Measurements from ENCODE around the gene CD99.
"Not testable (repeated sequence)": the region's sequence is repeated elsewhere in the genome, so short reads cannot be mapped to it uniquely, and the experiment has no call there.

Gene CD99

DNA sequence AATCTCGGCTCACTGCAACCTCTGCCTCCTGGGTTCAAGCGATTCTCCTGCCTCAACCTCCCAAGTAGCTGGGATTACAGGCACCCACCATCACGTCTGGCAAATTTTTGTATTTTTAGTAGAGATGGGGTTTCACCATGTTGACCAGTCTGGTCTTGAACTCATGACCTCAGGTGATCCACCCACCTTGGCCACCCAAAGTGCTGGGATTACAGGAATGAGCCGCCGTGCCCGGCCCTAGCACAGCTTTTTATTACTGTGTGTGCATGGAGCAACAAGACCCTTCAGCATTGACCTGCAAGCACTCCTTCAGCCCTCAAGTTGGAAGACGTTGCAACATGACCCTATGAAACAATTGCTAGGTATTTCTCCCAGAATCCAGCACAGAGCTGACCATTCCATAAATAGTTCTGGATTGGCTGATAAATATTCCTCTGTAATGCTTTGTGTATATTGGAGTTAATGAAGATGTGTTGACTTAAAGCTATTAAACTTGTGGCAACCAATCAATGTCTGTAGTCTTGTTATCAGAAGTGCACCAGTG is 15.4 kb upstream of the CD99 start:
- H3K4me3 ChIP-seq (ENCODE audit: low read depth, low read length); H3K27me3 ChIP-seq (ENCODE audit: insufficient read depth, low read length); H2AFZ ChIP-seq (ENCODE audit: low read length, unreplicated experiment); H3K79me2 ChIP-seq (ENCODE audit: control insufficient read depth, insufficient read depth, low read length, unreplicated experiment); H3K36me3 ChIP-seq (ENCODE audit: insufficient read depth, low read length); H3K27ac ChIP-seq (ENCODE audit: low read depth, low read length): not testable (repeated sequence)
- H3K4me1 ChIP-seq (ENCODE audit: control insufficient read depth, insufficient read depth, low read length, unreplicated experiment), result peaks cover 33% of the 10 kb centered on the region

- peaks cover 33% of the 10 kb centered on the region for H3K4me1 ChIP-seq (ENCODE audit: control insufficient read depth, insufficient read depth, low read length, unreplicated experiment)
- peak overlapping the region; percentile 78 for H2AFZ ChIP-seq (ENCODE audit: low read length, unreplicated experiment)
- H3K79me2 ChIP-seq (ENCODE audit: control insufficient read depth, insufficient read depth, low read length, unreplicated experiment), result no peaks in the 10 kb centered on the region
- H3K27me3 ChIP-seq (ENCODE audit: insufficient read depth, low read length), result no peaks in the 10 kb centered on the region
- H3K27ac ChIP-seq (ENCODE audit: low read depth, low read length), result peak overlapping the region; percentile 63
- H3K4me3 ChIP-seq (ENCODE audit: low read depth, low read length), result peak overlapping the region; percentile 74
- no peaks in the 10 kb centered on the region for H3K36me3 ChIP-seq (ENCODE audit: insufficient read depth, low read length)
These were observed 14.1 kb upstream of the CD99 start for GRCh38 chrX:2676794-2677675.

- Histone ChIP-seq H3K4me3 (ENCODE audit: low read depth, low read length) (peak overlapping the region; percentile 74), H3K27me3 (ENCODE audit: insufficient read depth, low read length) (no peaks in the 10 kb centered on the region), H3K36me3 (ENCODE audit: insufficient read depth, low read length) (no peaks in the 10 kb centered on the region), H3K27ac (ENCODE audit: low read depth, low read length) (peak overlapping the region; percentile 63), H2AFZ (ENCODE audit: low read length, unreplicated experiment) (peak overlapping the region; percentile 78), H3K79me2 (ENCODE audit: control insufficient read depth, insufficient read depth, low read length, unreplicated experiment) (no peaks in the 10 kb centered on the region), H3K4me1 (ENCODE audit: control insufficient read depth, insufficient read depth, low read length, unreplicated experiment) (peaks cover 33% of the 10 kb centered on the region)
These were observed 13.3 kb upstream of the CD99 start for GRCh38 chrX:2677764-2678163.

DNA sequence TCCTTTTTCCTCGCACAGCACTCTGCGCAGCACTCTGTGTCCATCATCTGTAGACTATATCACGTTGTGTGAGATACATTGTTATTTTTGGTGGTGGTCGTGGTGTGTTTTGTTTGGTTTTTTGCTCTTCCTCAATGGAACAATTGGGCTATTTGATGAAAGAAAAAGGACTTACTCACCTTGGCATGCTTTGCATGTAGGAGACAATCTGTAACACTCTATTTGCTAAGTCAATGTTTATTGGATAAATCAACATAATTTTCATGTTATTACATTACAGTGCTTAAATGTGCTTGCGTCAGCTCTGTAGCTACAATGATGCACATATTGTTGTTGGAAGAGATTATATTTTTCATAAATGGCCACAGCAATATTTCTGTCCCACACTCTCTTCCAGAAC is 12.5 kb upstream of the CD99 start:
- H3K27me3 ChIP-seq (ENCODE audit: insufficient read depth, low read length), result no peaks in the 10 kb centered on the region
- no peak overlapping the region for H3K4me3 ChIP-seq (ENCODE audit: low read depth, low read length)
- H3K36me3 ChIP-seq (ENCODE audit: insufficient read depth, low read length), result no peaks in the 10 kb centered on the region
- no peak overlapping the region for H2AFZ ChIP-seq (ENCODE audit: low read length, unreplicated experiment)
- H3K4me1 ChIP-seq (ENCODE audit: control insufficient read depth, insufficient read depth, low read length, unreplicated experiment), result peaks cover 33% of the 10 kb centered on the region
- no peaks in the 10 kb centered on the region for H3K79me2 ChIP-seq (ENCODE audit: control insufficient read depth, insufficient read depth, low read length, unreplicated experiment)
- H3K27ac ChIP-seq (ENCODE audit: low read depth, low read length), result peak overlapping the region; percentile 13; the same call in 1 of the 2 replicates

GRCh38 chrX:2679534-2680485 is 11.3 kb upstream of the CD99 start:
- H3K27ac ChIP-seq (ENCODE audit: low read depth, low read length), result no peak overlapping the region
- no peak overlapping the region for H3K4me3 ChIP-seq (ENCODE audit: low read depth, low read length)
- H3K27me3 ChIP-seq (ENCODE audit: insufficient read depth, low read length), result no peaks in the 10 kb centered on the region
- no peaks in the 10 kb centered on the region for H3K36me3 ChIP-seq (ENCODE audit: insufficient read depth, low read length)
- peaks cover 33% of the 10 kb centered on the region for H3K4me1 ChIP-seq (ENCODE audit: control insufficient read depth, insufficient read depth, low read length, unreplicated experiment)
- no peak overlapping the region for H2AFZ ChIP-seq (ENCODE audit: low read length, unreplicated experiment)
- H3K79me2 ChIP-seq (ENCODE audit: control insufficient read depth, insufficient read depth, low read length, unreplicated experiment), result no peaks in the 10 kb centered on the region

GRCh38 chrX:2680486-2681348 is 10.4 kb upstream of the CD99 start:
- H3K27me3 ChIP-seq (ENCODE audit: insufficient read depth, low read length), result no peaks in the 10 kb centered on the region
- no peaks in the 10 kb centered on the region for H3K79me2 ChIP-seq (ENCODE audit: control insufficient read depth, insufficient read depth, low read length, unreplicated experiment)
- no peak overlapping the region for H3K27ac ChIP-seq (ENCODE audit: low read depth, low read length)
- H3K4me1 ChIP-seq (ENCODE audit: control insufficient read depth, insufficient read depth, low read length, unreplicated experiment), result peaks cover 33% of the 10 kb centered on the region
- no peak overlapping the region for H2AFZ ChIP-seq (ENCODE audit: low read length, unreplicated experiment)
- H3K4me3 ChIP-seq (ENCODE audit: low read depth, low read length), result no peak overlapping the region
- H3K36me3 ChIP-seq (ENCODE audit: insufficient read depth, low read length), result no peaks in the 10 kb centered on the region

DNA sequence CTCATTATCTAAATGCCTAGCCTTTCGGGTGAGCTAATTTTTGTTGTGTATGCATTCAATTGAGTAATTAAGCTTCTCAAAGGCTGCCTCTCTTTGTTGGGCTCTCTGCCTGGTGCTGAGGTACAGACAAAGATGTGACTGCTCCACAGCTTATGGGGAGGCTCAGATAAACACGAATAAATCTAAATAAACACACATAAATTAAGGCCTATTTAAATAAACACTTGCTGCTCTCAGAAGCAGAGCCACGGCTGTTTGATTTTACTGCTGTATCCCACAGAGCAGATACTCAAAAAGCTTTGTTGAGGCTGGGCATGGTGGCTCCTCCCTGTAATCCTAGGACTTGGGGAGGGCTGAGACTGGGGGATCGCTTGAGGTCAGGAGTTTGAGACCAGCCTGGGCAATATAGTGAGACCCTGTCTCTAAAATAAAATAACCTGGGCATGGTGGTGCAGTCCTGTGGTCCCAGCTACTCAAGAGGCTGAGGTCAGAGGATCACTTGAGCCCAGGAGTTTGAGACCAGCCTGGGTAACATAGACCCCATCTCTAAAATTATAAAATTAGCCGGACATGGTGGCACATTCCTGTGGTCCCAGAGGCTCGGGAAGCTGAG is 8.4 kb upstream of the CD99 start:
- H3K4me3 ChIP-seq (ENCODE audit: low read depth, low read length), result no peak overlapping the region
- no peak overlapping the region for H3K27ac ChIP-seq (ENCODE audit: low read depth, low read length)
- no peak overlapping the region for H2AFZ ChIP-seq (ENCODE audit: low read length, unreplicated experiment)
- no peaks in the 10 kb centered on the region for H3K79me2 ChIP-seq (ENCODE audit: control insufficient read depth, insufficient read depth, low read length, unreplicated experiment)
- H3K4me1 ChIP-seq (ENCODE audit: control insufficient read depth, insufficient read depth, low read length, unreplicated experiment), result peaks cover 20% of the 10 kb centered on the region
- no peaks in the 10 kb centered on the region for H3K36me3 ChIP-seq (ENCODE audit: insufficient read depth, low read length)
- H3K27me3 ChIP-seq (ENCODE audit: insufficient read depth, low read length), result no peaks in the 10 kb centered on the region

DNA sequence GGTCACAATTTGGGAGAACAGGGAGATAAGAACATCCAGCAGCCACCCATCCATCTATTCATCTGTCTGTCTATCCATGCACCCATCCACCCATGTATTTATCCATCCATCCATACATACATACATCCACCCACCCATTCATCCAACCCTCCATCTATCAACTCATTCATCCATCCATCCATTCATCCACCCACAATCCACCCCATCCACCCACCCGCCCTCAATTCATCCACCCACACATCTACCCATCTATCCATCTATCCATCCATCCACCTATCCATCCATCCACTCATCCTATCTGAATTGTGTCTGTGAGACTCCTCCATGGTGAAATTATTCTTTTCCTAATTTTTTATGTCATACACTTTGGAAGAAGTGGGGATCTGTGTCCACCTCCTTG is 6.8 kb upstream of the CD99 start:
- Histone ChIP-seq H2AFZ (ENCODE audit: low read length, unreplicated experiment) (no peak overlapping the region), H3K4me3 (ENCODE audit: low read depth, low read length) (no peak overlapping the region), H3K79me2 (ENCODE audit: control insufficient read depth, insufficient read depth, low read length, unreplicated experiment) (no peaks in the 10 kb centered on the region), H3K27ac (ENCODE audit: low read depth, low read length) (no peak overlapping the region), H3K4me1 (ENCODE audit: control insufficient read depth, insufficient read depth, low read length, unreplicated experiment) (peaks cover 8% of the 10 kb centered on the region), H3K36me3 (ENCODE audit: insufficient read depth, low read length) (no peaks in the 10 kb centered on the region), H3K27me3 (ENCODE audit: insufficient read depth, low read length) (no peaks in the 10 kb centered on the region)

DNA sequence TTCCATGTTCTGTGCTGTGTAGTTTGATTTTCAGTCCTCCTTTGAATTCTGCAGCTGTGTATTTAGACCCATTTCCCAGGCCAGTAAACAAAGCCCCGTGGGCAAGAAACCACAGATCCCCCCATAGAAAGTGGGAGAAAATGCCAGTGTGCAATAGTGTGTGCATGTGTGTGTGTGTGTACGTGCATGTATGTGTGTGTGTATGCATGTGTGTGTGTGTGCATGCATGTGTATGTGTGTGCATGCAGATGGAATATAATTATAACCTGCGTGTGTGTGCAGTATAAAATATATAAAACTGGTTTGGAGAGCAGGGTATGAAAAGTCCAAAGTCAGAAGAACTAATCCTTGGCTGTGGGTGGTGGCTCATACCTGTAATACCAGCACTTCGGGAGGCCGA is 5.2 kb upstream of the CD99 start:
- H3K4me3 ChIP-seq (ENCODE audit: low read depth, low read length), result no peak overlapping the region
- no peaks in the 10 kb centered on the region for H3K79me2 ChIP-seq (ENCODE audit: control insufficient read depth, insufficient read depth, low read length, unreplicated experiment)
- H3K4me1 ChIP-seq (ENCODE audit: control insufficient read depth, insufficient read depth, low read length, unreplicated experiment), result no peaks in the 10 kb centered on the region
- no peaks in the 10 kb centered on the region for H3K27me3 ChIP-seq (ENCODE audit: insufficient read depth, low read length)
- no peak overlapping the region for H2AFZ ChIP-seq (ENCODE audit: low read length, unreplicated experiment)
- no peak overlapping the region for H3K27ac ChIP-seq (ENCODE audit: low read depth, low read length)
- H3K36me3 ChIP-seq (ENCODE audit: insufficient read depth, low read length), result no peaks in the 10 kb centered on the region
